HCT116 (cell line): ENCODE results near the gene ZNF227. TPM values are rescaled to one million over a fixed set of nuclear protein-coding genes. Genes with fewer than 3 reads are reported as not detected.

Experiments
- ATAC-seq: fragments of 200-7000 bp; cut with Tn5 transposase; 2 replicates; pipeline ENCODE4 v1.9.1; 2020; ENCODE audit warnings: mild to moderate bottlenecking, moderate library complexity
- BruUV-seq: library from RNA; stranded (reverse); fragments of 400-500 nt; replicated peaks from 2 replicates; lab custom pipeline; 2021; lab: Mats Ljungman, UMichigan
- CTCF ChIA-PET: fragments of 300-600 bp; sonication (Branson Sonifier 250); formaldehyde crosslinking; loops from one replicate; lab custom pipeline; 2021; ENCODE audit warnings: antibody characterized with exemption; lab: Charles Lee
- POLR2A ChIA-PET: fragments of 300-600, 350-600 bp; sonication (Branson Sonifier 250); formaldehyde crosslinking; loops from one replicate; lab custom pipeline; 2021; ENCODE audit warnings: antibody characterized with exemption; lab: Charles Lee
- RAD21 ChIA-PET, 2 experiments: fragments of 300-600 bp; sonication (Branson Sonifier 250); formaldehyde crosslinking; loops; one replicate each; lab custom pipeline; 2023; ENCODE audit warnings: low total read pairs in 2 of 2; ENCODE audit not compliant: uncharacterized antibody in 2 of 2, unreplicated experiment in 2 of 2, low non-redundant PET in 1 of 2; lab: Charles Lee
- DNase-seq: peaks from one replicate; pipeline ENCODE4 v3.0.0-alpha.2; 2010; ENCODE audit warnings: low read depth, low spot score
- H2AFZ ChIP-seq: fragments of 200-600 bp; shearing (Covaris generic), sonication (generic); 2 replicates; pipeline ENCODE4 v1.6.1; 2017; ENCODE audit warnings: low read depth, mixed run types, mixed read lengths, antibody characterized with exemption, low read length; ENCODE audit not compliant: poor library complexity, severe bottlenecking
- H3K27ac ChIP-seq: 2 replicates; pipeline ENCODE4 v1.5.1; 2012; ENCODE audit warnings: low read depth, low read length
- H3K27me3 ChIP-seq: fragments of 200-600 bp; sonication (generic); 2 replicates; pipeline ENCODE4 v1.6.1; 2016; ENCODE audit warnings: mixed run types, low read length, mixed read lengths; ENCODE audit not compliant: insufficient read depth
- H3K36me3 ChIP-seq, 2 experiments: fragments of 200-500 bp in 1 of 2; fragments of 200-600 bp in 1 of 2; sonication (Bioruptor generic) in 1 of 2; sonication (generic) in 1 of 2; 2 replicates each; pipeline versions ENCODE4 v1.5.1 to v1.6.1; 2014 to 2016; ENCODE audit warnings: low read length in 2 of 2, inconsistent platforms in 1 of 2, mixed read lengths in 1 of 2, mixed run types in 1 of 2; ENCODE audit not compliant: insufficient read depth in 2 of 2, control insufficient read depth in 1 of 2
- H3K4me1 ChIP-seq, 2 experiments: fragments of 200-600 bp in 1 of 2; sonication (generic) in 1 of 2; 2 replicates each; pipeline versions ENCODE4 v1.5.1 to v1.6.1; 2012 to 2017; ENCODE audit warnings: low read length in 2 of 2, inconsistent platforms in 1 of 2, mild to moderate bottlenecking in 1 of 2, mixed read lengths in 1 of 2, mixed run types in 1 of 2, moderate library complexity in 1 of 2; ENCODE audit not compliant: insufficient read depth in 2 of 2, control insufficient read depth in 1 of 2
- H3K4me2 ChIP-seq: fragments of 200-600 bp; sonication (generic); 2 replicates; pipeline ENCODE4 v1.6.1; 2017; ENCODE audit warnings: mixed run types, low read length, mixed read lengths
- H3K4me3 ChIP-seq, 2 experiments: fragments of 200-600 bp in 1 of 2; sonication (generic) in 1 of 2; replicated peaks in 1 of 2; 2 replicates each; pipeline ENCODE4 v1.5.1; 2011 to 2016; ENCODE audit warnings: low read length in 2 of 2, control low read depth in 1 of 2, low read depth in 1 of 2, mild to moderate bottlenecking in 1 of 2, mixed read lengths in 1 of 2, mixed run types in 1 of 2
- H3K79me2 ChIP-seq: fragments of 200-600 bp; sonication (generic); 2 replicates; pipeline ENCODE4 v1.6.1; 2017; ENCODE audit warnings: mild to moderate bottlenecking, mixed run types, low read length, moderate library complexity, mixed read lengths; ENCODE audit not compliant: insufficient read depth
- H3K9ac ChIP-seq: fragments of 200-600 bp; sonication (generic); 2 replicates; pipeline ENCODE4 v1.6.1; 2016; ENCODE audit warnings: low read length, mixed read lengths
- H3K9me2 ChIP-seq: fragments of 200-600 bp; sonication (generic), shearing (Covaris generic); 2 replicates; pipeline ENCODE4 v1.6.1; 2017; ENCODE audit warnings: mixed run types, mild to moderate bottlenecking, moderate library complexity; ENCODE audit not compliant: insufficient read depth
- H3K9me3 ChIP-seq, 2 experiments: fragments of 200-500 bp in 1 of 2; fragments of 200-600 bp in 1 of 2; sonication (Bioruptor generic) in 1 of 2; sonication (generic) in 1 of 2; 2 replicates each; pipeline ENCODE4 v1.6.1; 2014 to 2017; ENCODE audit warnings: low read length in 2 of 2, mixed read lengths in 2 of 2, inconsistent platforms in 1 of 2, low read depth in 1 of 2, mild to moderate bottlenecking in 1 of 2, mixed run types in 1 of 2, moderate library complexity in 1 of 2; ENCODE audit not compliant: control insufficient read depth in 1 of 2, insufficient read depth in 1 of 2
- H4K20me1 ChIP-seq: fragments of 200-600 bp; sonication (generic), shearing (Covaris generic); 2 replicates; pipeline ENCODE4 v1.6.1; 2017; ENCODE audit warnings: mixed run types, mild to moderate bottlenecking, moderate library complexity; ENCODE audit not compliant: insufficient read depth
- ATF3 ChIP-seq: IDR thresholded peaks from 2 replicates; pipeline ENCODE4 v1.6.1; 2012
- CEBPB ChIP-seq: IDR thresholded peaks from 2 replicates; pipeline ENCODE4 v1.6.1; 2012; ENCODE audit warnings: low read depth
- EGR1 ChIP-seq: IDR thresholded peaks from 2 replicates; pipeline ENCODE4 v1.6.1; 2012; ENCODE audit warnings: low read depth
- ELF1 ChIP-seq: IDR thresholded peaks from 2 replicates; pipeline ENCODE4 v1.6.1; 2012; ENCODE audit warnings: low read depth, borderline replicate concordance
- EZH2phosphoT487 ChIP-seq: fragments of 200-600 bp; IDR thresholded peaks from 2 replicates; pipeline ENCODE4 v1.6.1; 2018; ENCODE audit warnings: antibody characterized with exemption, borderline replicate concordance
- FOSL1 ChIP-seq: IDR thresholded peaks from 2 replicates; pipeline ENCODE4 v1.6.1; 2012; ENCODE audit warnings: low read depth
- JUND ChIP-seq: IDR thresholded peaks from 2 replicates; pipeline ENCODE4 v1.6.1; 2012
- MAX ChIP-seq: IDR thresholded peaks from 2 replicates; pipeline ENCODE4 v1.6.1; 2012
- POLR2A ChIP-seq: IDR thresholded peaks from 2 replicates; pipeline ENCODE4 v1.7.0; 2011; ENCODE audit warnings: borderline replicate concordance; ENCODE audit not compliant: insufficient read depth, insufficient read length; ENCODE audit errors: extremely low read depth
- REST ChIP-seq: IDR thresholded peaks from 2 replicates; pipeline ENCODE4 v1.6.1; 2012; ENCODE audit warnings: low read depth
- SIN3A ChIP-seq: IDR thresholded peaks from 2 replicates; pipeline ENCODE4 v1.6.1; 2012; ENCODE audit warnings: low read depth
- SP1 ChIP-seq: IDR thresholded peaks from 2 replicates; pipeline ENCODE4 v1.6.1; 2012; ENCODE audit warnings: low read depth
- SRF ChIP-seq: IDR thresholded peaks from 2 replicates; pipeline ENCODE4 v1.6.1; 2012; ENCODE audit warnings: low read depth
- YY1 ChIP-seq: IDR thresholded peaks from 2 replicates; pipeline ENCODE4 v1.6.1; 2011; ENCODE audit warnings: low read length, low read depth, moderate library complexity, mild to moderate bottlenecking; ENCODE audit not compliant: insufficient replicate concordance; ENCODE audit errors: extremely low read depth
- ZFX ChIP-seq: fragments of 450-650 bp; IDR thresholded peaks from 2 replicates; pipeline ENCODE4 v1.6.1; 2017
- intact Hi-C: fragments of 100-400 bp; cut with micrococcal nuclease; formaldehyde crosslinking; loops from 2 replicates; pipeline ENCODE4 v1.10.0; 2022
- total RNA-seq: library from RNA; stranded (reverse); gene quantifications from one replicate; pipeline ENCODE4 v1.2.1, GENCODE V29; 2021; ENCODE audit not compliant: unreplicated experiment

Gene ZNF227
- total RNA-seq, 1 experiment from 2014 or later = 14.4 TPM

DNA sequence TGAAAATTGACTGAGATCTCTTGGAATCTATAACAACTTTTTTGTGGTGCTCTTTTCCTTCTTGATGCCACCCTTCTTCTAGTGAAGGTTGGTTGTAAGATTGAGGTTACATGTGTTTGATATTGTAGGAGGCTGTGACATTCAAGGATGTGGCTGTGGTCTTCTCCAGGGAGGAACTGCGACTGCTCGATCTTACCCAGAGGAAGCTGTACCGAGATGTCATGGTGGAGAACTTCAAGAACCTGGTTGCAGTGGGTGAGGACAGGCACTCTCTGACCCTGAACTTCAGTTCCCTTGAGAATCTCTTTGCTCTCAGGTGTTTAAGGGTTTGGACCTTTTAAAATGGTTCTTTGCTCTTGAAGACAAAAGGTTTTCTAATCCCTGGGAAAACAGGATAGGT is 16.0 kb downstream of the ZNF227 start:
- no peaks in the 10 kb centered on the region; a peak in 1 of 4 replicates for H3K9me3 ChIP-seq
- RAD21 ChIA-PET = no interaction called here

More for the DNA sequence above, 16.0 kb downstream of the ZNF227 start:
- Histone ChIP-seq H3K9ac (no peak overlapping the region), H2AFZ (no peak overlapping the region), H3K27me3 (no peaks in the 10 kb centered on the region), H3K4me1 (no peaks in the 10 kb centered on the region), H3K4me3 (no peak overlapping the region), H4K20me1 (no peaks in the 10 kb centered on the region), H3K36me3 (peaks cover 17% of the 10 kb centered on the region in 2 experiments; a peak in 3 of 4 replicates), H3K4me2 (no peak overlapping the region), H3K79me2 (no peaks in the 10 kb centered on the region), H3K9me2 (no peaks in the 10 kb centered on the region), H3K27ac (no peak overlapping the region)
- ChIA-PET POLR2A (no interaction called here), CTCF (no interaction called here)
- BruUV-seq = no TSS peak
- DNase-seq (no peak), ATAC-seq (no peak)
- intact Hi-C loops = no loop called here
- TF ChIP-seq JUND (no peak), EGR1 (no peak), YY1 (no peak), CEBPB (no peak), ATF3 (no peak), FOSL1 (no peak), MAX (no peak), POLR2A (no peak), REST (no peak), EZH2phosphoT487 (no peak), ELF1 (no peak), SIN3A (no peak), SRF (no peak), ZFX (no peak), SP1 (no peak)
